CD4-positive, alpha-beta T cell treated with Interleukin-21 for 1 hour (primary cell): ENCODE data around the gene ARHGAP9.
"Not testable (repeated sequence)": the region's sequence is repeated elsewhere in the genome, so short reads cannot be mapped to it uniquely, and the experiment has no call there.

Source experiments
- DNase-seq: peaks from one replicate; pipeline ENCODE4 v3.0.0-alpha.2; 2020

The ARHGAP9 gene

GRCh38 chr12:57430931-57431566 lies 48.6 kb downstream of the ARHGAP9 start, which contains the start of gene R3HDM2:
TSS of gene R3HDM2 (minus strand) at chr12:57431043. CDS start at chr12:57310428, 120,615 bp downstream.
- peak; percentile 95 for DNase-seq

- no peak for DNase-seq
Observed at GRCh38 chr12:57430112-57430930, 49.3 kb downstream of the ARHGAP9 start.

DNA sequence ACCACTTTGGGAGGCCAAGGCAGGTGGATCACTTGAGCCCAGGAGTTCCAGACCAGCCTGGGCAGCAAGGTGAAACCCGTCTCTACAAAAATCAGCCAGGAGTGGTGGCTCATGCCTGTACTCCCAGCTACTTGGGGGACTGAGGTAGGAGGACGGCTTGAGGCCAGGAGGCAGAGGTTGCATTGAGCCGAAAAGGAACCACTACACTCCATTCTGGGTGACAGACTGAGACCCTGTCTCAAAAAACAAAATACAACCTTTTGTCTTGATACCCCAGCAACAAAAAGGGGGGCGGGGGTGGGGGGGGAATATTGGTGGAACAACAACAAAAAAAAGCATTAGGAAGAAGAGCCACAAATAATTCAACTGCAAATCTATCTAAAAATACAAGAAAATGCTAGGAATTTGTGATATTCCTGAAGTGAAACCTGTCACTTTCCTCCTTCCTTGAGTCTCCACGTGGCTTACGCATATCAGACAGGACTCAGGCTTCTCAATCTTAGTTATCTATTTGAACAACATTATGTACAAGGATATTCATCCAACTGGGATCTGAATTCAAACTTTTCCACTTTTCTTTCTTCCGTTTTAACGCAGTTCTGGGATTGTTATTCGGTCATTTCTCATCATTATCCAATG lies 50.1 kb downstream of the ARHGAP9 start:
- no peak for DNase-seq

DNA sequence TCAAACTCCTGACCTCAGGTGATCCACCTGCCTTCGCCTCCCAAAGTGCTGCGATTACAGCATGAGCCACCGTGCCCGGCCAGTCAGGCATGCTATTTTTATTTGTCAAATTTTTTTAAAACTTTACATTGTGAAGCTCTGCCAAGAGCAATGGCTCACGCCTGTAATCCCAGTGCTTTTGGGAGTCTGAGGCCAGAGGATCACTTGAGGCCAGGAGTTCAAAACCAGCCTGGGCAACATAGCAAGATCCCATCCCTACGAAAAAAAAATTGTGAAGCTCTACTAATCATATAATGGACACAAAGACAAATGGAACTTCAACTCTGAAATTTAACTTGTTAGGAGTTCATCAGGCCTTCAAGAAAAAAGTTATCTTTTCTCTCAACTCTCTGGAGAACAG lies 50.7 kb downstream of the ARHGAP9 start:
- no peak for DNase-seq

DNA sequence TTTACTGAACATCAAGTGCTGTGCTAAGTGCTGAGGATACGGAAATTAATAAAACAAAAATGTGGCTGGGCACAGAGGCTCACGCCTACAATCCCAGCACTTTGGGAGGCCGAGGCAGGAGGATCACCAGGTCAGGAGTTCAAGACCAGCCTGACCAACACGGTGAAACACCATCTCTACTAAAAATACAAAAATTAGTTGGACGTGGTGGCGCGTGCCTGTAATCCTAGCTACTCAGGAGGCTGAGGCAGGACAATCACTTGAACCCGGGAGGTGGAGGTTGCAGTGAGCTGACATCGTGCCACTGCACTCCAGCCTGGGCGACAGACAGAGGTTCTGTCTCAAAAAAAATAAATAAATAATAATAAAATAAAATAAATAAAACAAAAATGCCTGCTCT lies 52.7 kb downstream of the ARHGAP9 start:
- not testable (repeated sequence) for DNase-seq
